Hematopoietic multipotent progenitor cell (in vitro differentiated cells): ENCODE data around the gene RIPK4. TPM values are rescaled to one million over a fixed set of nuclear protein-coding genes. Genes with fewer than 3 reads are reported as not detected.
"Not testable (repeated sequence)": the region's sequence is repeated elsewhere in the genome, so short reads cannot be mapped to it uniquely, and the experiment has no call there.

ENCODE experiments used
- DNase-seq, 3 donors: peaks; one replicate each; pipeline ENCODE4 v3.0.0-alpha.2; 2011 to 2015; ENCODE audit warnings: low read depth in 2 of 3, low spot score in 2 of 3
- total RNA-seq: library from RNA; depleted of rRNA; stranded (reverse); fragments of >200 nt; gene quantifications from one replicate; pipeline ENCODE4 v1.2.3, GENCODE V29; 2012

Gene RIPK4
- total RNA-seq, 1 donor: 0.27 TPM

GRCh38 chr21:41720250-41720649, 46.6 kb downstream of the RIPK4 start:
- DNase-seq: no peak

GRCh38 chr21:41719691-41720090, 47.2 kb downstream of the RIPK4 start:
- DNase-seq: no peak

- DNase-seq: peak in 2 of 3 donors; percentile 26 to 47
Measured at GRCh38 chr21:41717573-41718330, 49.1 kb downstream of the RIPK4 start.

GRCh38 chr21:41716751-41717150, 50.1 kb downstream of the RIPK4 start:
- no peak for DNase-seq

GRCh38 chr21:41715649-41716281, 51.1 kb downstream of the RIPK4 start:
- no peak for DNase-seq

- DNase-seq: not testable (repeated sequence)
Measured at GRCh38 chr21:41714299-41714865, 52.5 kb downstream of the RIPK4 start.

- DNase-seq: no peak
Measured at GRCh38 chr21:41713495-41714281, 53.2 kb downstream of the RIPK4 start.

- peak in 1 of 3 donors; percentile 18 for DNase-seq
Measured at GRCh38 chr21:41712730-41713129, 54.1 kb downstream of the RIPK4 start.

- DNase-seq: no peak
Measured at GRCh38 chr21:41712201-41712600, 54.7 kb downstream of the RIPK4 start.

- no peak for DNase-seq
Measured at GRCh38 chr21:41711416-41712007, 55.3 kb downstream of the RIPK4 start.

GRCh38 chr21:41710823-41711160, 56.1 kb downstream of the RIPK4 start:
- DNase-seq: no peak

GRCh38 chr21:41709965-41710822, 56.7 kb downstream of the RIPK4 start:
- DNase-seq: no peak

- DNase-seq: no peak
Measured at GRCh38 chr21:41709166-41709565, 57.7 kb downstream of the RIPK4 start.

- no peak for DNase-seq
Measured at GRCh38 chr21:41707960-41708330, 58.9 kb downstream of the RIPK4 start.

- no peak for DNase-seq
Measured at GRCh38 chr21:41707231-41707959, 59.5 kb downstream of the RIPK4 start.

- DNase-seq: no peak
Measured at GRCh38 chr21:41706678-41707077, 60.2 kb downstream of the RIPK4 start.

- no peak for DNase-seq
Measured at GRCh38 chr21:41706263-41706639, 60.6 kb downstream of the RIPK4 start.

GRCh38 chr21:41705546-41706262, 61.1 kb downstream of the RIPK4 start:
- no peak for DNase-seq
